B cell (primary cell): ENCODE results near the gene ADCY3.

ENCODE experiments used
- CTCF ChIP-seq: fragments of 200-600 bp; IDR thresholded peaks from one replicate; pipeline ENCODE4 v1.8.0; 2022; ENCODE audit warnings: antibody characterized with exemption, mild to moderate bottlenecking
- EZH2 ChIP-seq: IDR thresholded peaks from 2 replicates; pipeline ENCODE4 v1.6.1; 2012; ENCODE audit warnings: borderline replicate concordance, low read depth, mild to moderate bottlenecking, moderate library complexity, low read length; ENCODE audit not compliant: insufficient read depth, poor library complexity, severe bottlenecking

- TF ChIP-seq CTCF: no peak
- no peak for TF ChIP-seq EZH2
Measured at GRCh38 chr2:24857746-24858145, 62.3 kb downstream of the ADCY3 start.
